ENCODE results near the gene TLE6. TPM values are rescaled to one million over a fixed set of nuclear protein-coding genes. Genes with fewer than 3 reads are reported as not detected.

Gene TLE6
- total and polyA plus RNA-seq, 2 donors (not counting 3 experiments of a cell fraction or from before 2014, with no cell fraction given), result 1.6 to 1.9 TPM

GRCh38 chr19:2998642-2999041, 21.3 kb downstream of the TLE6 start:
- Histone ChIP-seq H3K36me3 (ENCODE audit: control insufficient read depth in 2 of 2, extremely low read depth in 1 of 2, insufficient read depth in 2 of 2, low read length in 2 of 2) (peaks cover 0 to 13% of the 10 kb centered on the region in 2 experiments), H3K4me3 (replicated peaks in 1 of 3; ENCODE audit: insufficient read depth in 1 of 3, low read depth in 1 of 3, low read length in 3 of 3) (no peak overlapping the region), H3K9ac (replicated peaks; ENCODE audit: extremely low read depth, insufficient read depth, low read length) (no peak overlapping the region), H3K27ac (ENCODE audit: insufficient read depth, low read depth, low read length) (no peak overlapping the region), H3K4me1 (ENCODE audit: control insufficient read depth, extremely low read depth, insufficient read depth, low read length) (no peaks in the 10 kb centered on the region), H3K4me2 (ENCODE audit: insufficient read depth, low read length) (no peak overlapping the region), H3K79me2 (ENCODE audit: control insufficient read depth, insufficient read depth, low read length) (no peaks in the 10 kb centered on the region), H3K9me1 (replicated peaks; ENCODE audit: control insufficient read depth, extremely low read depth, insufficient read depth, low read length) (no peaks in the 10 kb centered on the region), H3K27me3 (ENCODE audit: control insufficient read depth in 2 of 2, insufficient read depth in 2 of 2, low read length in 2 of 2) (no peaks in the 10 kb centered on the region), H2AFZ (ENCODE audit: low read depth, low read length) (no peak overlapping the region), H3K9me3 (replicated peaks; ENCODE audit: control insufficient read depth, insufficient read depth, low read length) (no peaks in the 10 kb centered on the region), H4K20me1 (replicated peaks; ENCODE audit: control insufficient read depth, extremely low read depth, insufficient read depth, low read length) (no peaks in the 10 kb centered on the region)
- TF ChIP-seq CTCF (IDR thresholded peaks at IDR 0.05; ENCODE audit: extremely low read depth in 1 of 2, insufficient read depth in 1 of 2, low read depth in 1 of 2, low read length in 2 of 2) (no peak), POLR2A (IDR thresholded peaks at IDR 0.05; ENCODE audit: low read depth, low read length) (no peak), GATA2 (IDR thresholded peaks at IDR 0.05; ENCODE audit: insufficient read depth, insufficient read length, low read depth, low read length) (no peak), FOS (IDR thresholded peaks at IDR 0.05; ENCODE audit: borderline replicate concordance, insufficient read depth, low read length) (no peak), MYC (IDR thresholded peaks at IDR 0.05; ENCODE audit: low read depth, low read length) (no peak), POLR2AphosphoS5 (IDR thresholded peaks at IDR 0.05; ENCODE audit: insufficient read depth, low read depth, low read length) (no peak), JUN (IDR thresholded peaks at IDR 0.05; ENCODE audit: borderline replicate concordance, insufficient read depth, insufficient read length, low read depth) (no peak), EZH2 (IDR thresholded peaks at IDR 0.05; ENCODE audit: borderline replicate concordance, low read depth, low read length, severe bottlenecking) (no peak), MAX (IDR thresholded peaks at IDR 0.05; ENCODE audit: insufficient read depth, insufficient read length) (no peak)
- ChIA-PET POLR2A (no interaction called here), CTCF (no interaction called here)
- BruUV-seq (replicated peaks), result no TSS peak
- FAIRE-seq (no peak), DNase-seq (ENCODE audit: low read depth, low spot score) (no peak)
- intact Hi-C loops (cut with micrococcal nuclease), result no loop called here
- dilution Hi-C loops (cut with MboI; ENCODE audit: extremely low pct_ligation_motif_present, low sequenced_read_pairs), result no loop called here

Data from endothelial cell of umbilical vein (primary cell).